ENCODE results near the gene TCFL5.

TCFL5 gene

GRCh38 chr20:62861726-62862336 is at the start of gene TCFL5:
TCFL5 (minus strand) TSS chr20:62861822; CDS start chr20:62861670, 152 bp downstream.
- DNase-seq: no peak

- no peak for DNase-seq
These were observed 49.3 kb upstream of the TCFL5 start for GRCh38 chr20:62910777-62911497.

- no peak for DNase-seq
These were observed 48.7 kb upstream of the TCFL5 start for GRCh38 chr20:62910217-62910766.

GRCh38 chr20:62908971-62909791 is 47.6 kb upstream of the TCFL5 start:
- DNase-seq: no peak

GRCh38 chr20:62907384-62908317 is 46.0 kb upstream of the TCFL5 start:
- no peak for DNase-seq

- DNase-seq: no peak
These were observed 45.2 kb upstream of the TCFL5 start for GRCh38 chr20:62906647-62907375.

- DNase-seq: no peak
These were observed 44.6 kb upstream of the TCFL5 start for GRCh38 chr20:62906209-62906608.

- DNase-seq: no peak
These were observed 44.0 kb upstream of the TCFL5 start for GRCh38 chr20:62905536-62906117.

GRCh38 chr20:62902926-62903615 is 41.4 kb upstream of the TCFL5 start:
- DNase-seq: no peak

- DNase-seq: no peak
These were observed 40.3 kb upstream of the TCFL5 start for GRCh38 chr20:62901891-62902290.

- no peak for DNase-seq
These were observed 39.3 kb upstream of the TCFL5 start for GRCh38 chr20:62900692-62901584.

GRCh38 chr20:62900052-62900691 is 38.5 kb upstream of the TCFL5 start:
- DNase-seq: peak; percentile 56

- DNase-seq: no peak
These were observed 38.0 kb upstream of the TCFL5 start for GRCh38 chr20:62899633-62900051.

GRCh38 chr20:62898970-62899632 is 37.5 kb upstream of the TCFL5 start:
- DNase-seq: no peak

- DNase-seq: no peak
These were observed 36.7 kb upstream of the TCFL5 start for GRCh38 chr20:62898093-62898964.

GRCh38 chr20:62897666-62898065 is 36.0 kb upstream of the TCFL5 start:
- DNase-seq: no peak

GRCh38 chr20:62896526-62896925 is 34.9 kb upstream of the TCFL5 start:
- DNase-seq: no peak
